Activated CD8-positive, alpha-beta memory T cell treated with anti-CD3 and anti-CD28 coated beads, Interleukin-2, amount 10 ng/mL, durations not matched to agents 7 days and 5 days (primary cell): ENCODE data around the gene ANAPC15. TPM values are rescaled to one million over a fixed set of nuclear protein-coding genes. Genes with fewer than 3 reads are reported as not detected.

Experiments
- ATAC-seq: fragments of 150-1000 bp; cut with Tn5 transposase; one replicate; pipeline ENCODE4 v1.10.0; 2021; ENCODE audit warnings: moderate library complexity
- CTCF ChIA-PET: fragments of 350-600 bp; sonication (Branson Sonifier 250); formaldehyde crosslinking; loops from one replicate; lab custom pipeline; 2021; ENCODE audit warnings: antibody characterized with exemption; lab: Charles Lee
- DNase-seq: peaks from one replicate; pipeline ENCODE4 v3.0.0-alpha.2; 2020
- H3K27ac Mint-ChIP-seq: one replicate; pipeline ENCODE4 v1.8.0; 2021; ENCODE audit warnings: mild to moderate bottlenecking, mixed read lengths
- H3K27me3 Mint-ChIP-seq: one replicate; pipeline ENCODE4 v1.8.0; 2021; ENCODE audit warnings: mixed read lengths
- H3K36me3 Mint-ChIP-seq: one replicate; pipeline ENCODE4 v1.8.0; 2021; ENCODE audit warnings: mild to moderate bottlenecking, mixed read lengths
- H3K4me1 Mint-ChIP-seq: one replicate; pipeline ENCODE4 v1.8.0; 2021; ENCODE audit warnings: mixed read lengths
- H3K4me3 Mint-ChIP-seq: one replicate; pipeline ENCODE4 v1.8.0; 2021; ENCODE audit warnings: mild to moderate bottlenecking, moderate library complexity, mixed read lengths
- H3K9me3 Mint-ChIP-seq: one replicate; pipeline ENCODE4 v1.8.0; 2022; ENCODE audit warnings: low read depth, mixed read lengths
- total RNA-seq, 2 experiments: library from RNA; stranded (reverse); gene quantifications; one replicate each; pipeline ENCODE4 v1.2.3, GENCODE V29; 2021

Gene ANAPC15
- total RNA-seq, 2 experiments from 2014 or later: 53.8 to 63.6 TPM

DNA sequence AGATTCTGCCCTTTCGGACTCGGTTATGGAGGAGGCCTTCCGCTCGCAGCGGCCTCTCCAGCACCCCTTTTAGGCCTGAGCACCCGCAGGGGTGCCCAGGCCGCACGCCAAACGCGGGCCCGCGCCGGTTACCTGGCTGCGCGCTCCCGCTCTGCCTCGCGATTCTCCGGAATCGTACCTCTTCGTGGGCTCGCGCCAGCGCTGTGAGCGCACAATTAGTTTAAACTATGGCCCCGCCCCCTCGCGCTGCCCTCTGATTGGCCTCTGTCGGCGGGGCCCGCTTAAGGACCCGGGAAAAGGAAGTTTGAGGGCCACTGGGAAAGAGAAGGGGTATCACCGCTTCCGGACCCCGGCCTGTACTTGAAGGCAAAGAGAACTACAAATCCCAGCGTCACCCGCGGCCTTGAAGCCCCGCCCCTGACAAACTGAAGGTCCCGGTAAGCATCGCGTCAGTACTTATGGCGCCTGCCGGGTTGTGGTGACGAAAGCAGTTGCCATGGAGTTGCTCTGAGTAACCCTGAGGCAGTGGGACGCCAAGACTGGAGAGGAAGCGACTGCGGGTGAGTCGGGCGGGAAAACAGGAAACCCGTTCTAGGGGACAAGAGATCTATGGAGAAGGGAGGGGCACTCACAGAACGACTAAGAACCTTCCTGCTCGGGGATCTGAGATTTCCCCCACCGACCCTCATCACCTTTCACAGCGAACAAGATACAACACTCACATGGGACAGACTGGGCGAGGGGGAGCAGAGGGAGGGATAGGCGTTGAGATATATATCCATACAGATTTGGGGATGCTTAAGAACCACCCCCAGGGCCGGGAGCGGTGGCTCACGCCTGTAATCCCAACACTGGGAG, 31.9 kb downstream of the ANAPC15 start, which contains the start of the genes LRRC51 and NUMA1:
LRRC51 (plus strand) TSS at position 525 of the 858 bp plus-strand sequence. CDS start 8,234 bp downstream, outside the sequence.
NUMA1 (minus strand) TSS at position 217 of the 858 bp plus-strand sequence. CDS start 44,599 bp downstream, outside the sequence.
- peak within 1 kb of the TSS; percentile 97 for H3K27ac Mint-ChIP-seq
- H3K4me1 Mint-ChIP-seq: peaks cover 44% of the 10 kb centered on the region
- no peaks in the 10 kb centered on the region for H3K27me3 Mint-ChIP-seq
- H3K9me3 Mint-ChIP-seq: no peaks in the 10 kb centered on the region
- ATAC-seq (peak; percentile 94), DNase-seq (peak; percentile 100)
- CTCF ChIA-PET: interaction anchor here (1.0 to 2.2 kb wide), 4 partner anchors 10 to 64 kb away, joined by 3 to 17 read pairs (median 4); no protein-coding TSS in a partner anchor
- H3K36me3 Mint-ChIP-seq: peaks cover 18% of the 10 kb centered on the region
- H3K4me3 Mint-ChIP-seq: peak within 1 kb of the TSS; percentile 84

GRCh38 chr11:72079819-72080325, 32.6 kb downstream of the ANAPC15 start:
- no peak for DNase-seq
- Mint-ChIP-seq H3K36me3 (peaks cover 18% of the 10 kb centered on the region), H3K27me3 (no peaks in the 10 kb centered on the region), H3K9me3 (no peaks in the 10 kb centered on the region), H3K4me3 (peak overlapping the region; percentile 84), H3K27ac (peak overlapping the region; percentile 97), H3K4me1 (peaks cover 45% of the 10 kb centered on the region)
- CTCF ChIA-PET: interaction anchor here (1.0 kb wide), 2 partner anchors 40 to 65 kb away, joined by 3 to 4 read pairs; no protein-coding TSS in a partner anchor
- no peak for ATAC-seq

DNA sequence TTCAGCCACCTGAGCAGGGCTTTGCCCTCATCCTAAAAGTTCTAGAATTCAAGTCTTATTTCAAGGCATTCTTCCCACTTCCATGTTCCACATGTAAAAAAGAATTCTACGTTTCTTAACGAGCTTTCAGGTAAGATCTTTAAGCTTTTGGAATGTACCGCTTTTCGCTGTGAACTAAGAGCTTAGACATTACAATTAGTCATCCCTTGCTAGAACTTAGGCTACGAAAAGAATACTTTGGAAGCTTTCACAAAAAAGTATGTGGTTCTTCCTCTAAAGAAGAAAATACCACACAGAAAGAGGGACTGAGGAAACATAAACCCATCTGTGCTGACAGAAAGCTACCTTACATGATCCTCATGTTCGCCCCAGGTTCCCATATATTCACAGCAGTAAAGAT, 34.0 kb downstream of the ANAPC15 start:
- CTCF ChIA-PET: interaction anchor here (1.0 to 3.2 kb wide), 11 partner anchors 8 to 352 kb away, joined by 3 to 11 read pairs (median 4); partner anchors contain the start of gene ANAPC15
- Mint-ChIP-seq H3K4me1 (peaks cover 49% of the 10 kb centered on the region), H3K27ac (peak overlapping the region; percentile 38), H3K27me3 (no peaks in the 10 kb centered on the region), H3K36me3 (peaks cover 21% of the 10 kb centered on the region), H3K4me3 (peak overlapping the region; percentile 84), H3K9me3 (no peaks in the 10 kb centered on the region)
- DNase-seq (no peak), ATAC-seq (no peak)

GRCh38 chr11:72075756-72076155, 36.7 kb downstream of the ANAPC15 start:
- Mint-ChIP-seq H3K27ac (no peak overlapping the region), H3K36me3 (peaks cover 29% of the 10 kb centered on the region), H3K4me3 (no peak overlapping the region), H3K9me3 (no peaks in the 10 kb centered on the region), H3K4me1 (peaks cover 50% of the 10 kb centered on the region), H3K27me3 (no peaks in the 10 kb centered on the region)
- no peak for ATAC-seq
- CTCF ChIA-PET: interaction anchor here (1.0 to 3.2 kb wide), 4 partner anchors 11 to 50 kb away, joined by 3 to 11 read pairs (median 5); no protein-coding TSS in a partner anchor
- DNase-seq: no peak

- peaks cover 53% of the 10 kb centered on the region for H3K4me1 Mint-ChIP-seq
- H3K27me3 Mint-ChIP-seq: no peaks in the 10 kb centered on the region
- no peak overlapping the region for H3K4me3 Mint-ChIP-seq
- no peak overlapping the region for H3K27ac Mint-ChIP-seq
- peaks cover 32% of the 10 kb centered on the region for H3K36me3 Mint-ChIP-seq
- ATAC-seq (no peak), DNase-seq (no peak)
- H3K9me3 Mint-ChIP-seq: no peaks in the 10 kb centered on the region
- CTCF ChIA-PET: interaction anchor here (0.8 to 3.2 kb wide), 5 partner anchors 12 to 69 kb away, joined by 3 to 11 read pairs (median 4); no protein-coding TSS in a partner anchor
These were observed 37.4 kb downstream of the ANAPC15 start for GRCh38 chr11:72075109-72075508.

DNA sequence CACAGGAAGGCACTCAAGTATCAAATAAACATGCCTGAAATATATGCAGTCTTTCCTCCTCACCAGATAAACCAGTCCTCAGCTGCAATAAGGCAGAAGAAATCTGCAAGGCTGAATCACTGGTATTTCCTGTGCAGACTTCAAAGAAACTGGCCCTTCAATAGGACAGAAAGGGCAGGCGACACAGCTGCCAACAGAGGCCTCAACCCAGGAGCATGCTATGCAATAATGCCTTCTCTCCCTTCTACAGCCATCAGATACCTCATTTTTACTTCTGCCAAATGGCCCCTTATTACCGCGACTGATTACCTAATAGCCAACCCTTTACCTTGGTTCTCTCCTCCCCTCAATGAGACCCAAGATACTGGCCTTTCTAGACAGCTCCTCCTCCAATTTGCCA, 40.1 kb downstream of the ANAPC15 start:
- Mint-ChIP-seq H3K9me3 (no peaks in the 10 kb centered on the region), H3K27ac (no peak overlapping the region), H3K4me1 (peaks cover 53% of the 10 kb centered on the region), H3K36me3 (peaks cover 37% of the 10 kb centered on the region), H3K27me3 (no peaks in the 10 kb centered on the region), H3K4me3 (no peak overlapping the region)
- DNase-seq (no peak), ATAC-seq (peak; percentile 18)
- CTCF ChIA-PET: interaction anchor here (1.4 to 1.5 kb wide), 2 partner anchors 11 to 47 kb away, joined by 4 to 5 read pairs; no protein-coding TSS in a partner anchor

DNA sequence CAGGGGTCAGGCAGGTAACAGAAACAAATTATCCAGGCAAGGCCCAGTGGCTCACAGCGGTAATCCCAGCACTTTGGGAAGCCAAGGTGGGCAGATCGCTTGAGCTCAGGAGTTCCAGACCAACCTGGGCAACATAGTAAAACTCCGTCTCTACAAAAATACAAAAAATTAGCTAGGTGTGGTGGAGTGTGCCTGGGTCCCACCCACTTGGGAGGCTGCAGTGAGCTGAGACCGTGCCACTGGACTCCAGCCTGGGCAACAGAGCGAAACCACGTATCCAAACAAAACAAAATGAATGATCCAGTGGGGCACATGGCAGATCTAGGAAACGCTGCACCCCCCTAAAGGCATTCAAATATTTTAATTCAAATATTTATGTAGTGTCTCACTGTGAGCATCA, 42.0 kb downstream of the ANAPC15 start:
- DNase-seq (no peak), ATAC-seq (no peak)
- Mint-ChIP-seq H3K9me3 (no peaks in the 10 kb centered on the region), H3K27ac (peak overlapping the region; percentile 13), H3K36me3 (peaks cover 35% of the 10 kb centered on the region), H3K4me3 (no peak overlapping the region), H3K27me3 (no peaks in the 10 kb centered on the region), H3K4me1 (peaks cover 52% of the 10 kb centered on the region)
- CTCF ChIA-PET: interaction anchor here (1.5 to 2.0 kb wide), 2 partner anchors 8 to 18 kb away, joined by 5 read pairs; no protein-coding TSS in a partner anchor

DNA sequence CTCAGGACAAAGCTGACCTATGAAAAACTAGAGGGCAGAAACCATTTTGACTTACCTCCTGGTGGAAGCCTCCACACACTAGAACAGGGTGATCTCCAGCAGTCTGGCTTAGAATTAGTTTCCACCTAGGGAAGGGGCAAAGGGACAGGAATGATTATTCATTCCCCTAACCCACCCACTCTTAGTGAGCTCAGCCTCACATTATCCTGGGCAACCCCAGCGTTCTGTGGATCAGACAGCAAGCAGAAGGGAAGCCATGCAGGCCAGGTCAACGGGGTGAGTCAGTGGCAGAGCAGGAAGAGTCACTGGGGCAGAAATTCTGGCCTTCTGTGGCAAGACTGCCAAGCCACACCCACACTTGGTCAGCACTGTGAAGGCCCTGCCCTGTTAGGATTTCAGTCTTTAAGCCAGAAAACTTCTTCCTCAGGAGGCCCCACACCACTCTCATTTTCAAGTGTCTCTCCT, 42.7 kb downstream of the ANAPC15 start:
- Mint-ChIP-seq H3K9me3 (no peaks in the 10 kb centered on the region), H3K4me3 (no peak overlapping the region), H3K27ac (peak overlapping the region; percentile 52), H3K36me3 (peaks cover 36% of the 10 kb centered on the region), H3K27me3 (no peaks in the 10 kb centered on the region), H3K4me1 (peaks cover 53% of the 10 kb centered on the region)
- CTCF ChIA-PET: interaction anchor here (1.5 to 2.0 kb wide), 2 partner anchors 9 to 18 kb away, joined by 5 read pairs; no protein-coding TSS in a partner anchor
- DNase-seq (no peak), ATAC-seq (no peak)

GRCh38 chr11:72069200-72069599, 43.3 kb downstream of the ANAPC15 start:
- Mint-ChIP-seq H3K27ac (peak overlapping the region; percentile 52), H3K4me3 (no peak overlapping the region)
- DNase-seq: no peak

DNA sequence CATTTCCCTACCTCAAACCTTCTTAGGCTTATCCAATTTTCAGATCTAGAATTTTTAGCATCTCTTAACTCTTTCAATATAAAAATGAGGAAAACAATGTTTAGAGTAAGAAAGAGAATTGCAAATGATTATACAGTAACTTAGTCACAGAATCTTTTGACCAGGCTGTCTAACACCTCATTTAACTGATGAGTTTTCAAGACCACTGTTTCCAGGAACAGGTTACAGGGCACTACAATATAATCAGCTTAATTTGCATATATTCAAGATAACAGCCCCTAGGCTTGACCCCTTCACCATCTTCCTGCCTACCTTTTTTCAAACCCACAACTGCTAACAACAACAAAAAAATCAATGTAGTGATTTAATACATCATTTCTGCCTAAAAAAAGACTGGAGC, 44.8 kb downstream of the ANAPC15 start:
- no peak overlapping the region for H3K4me3 Mint-ChIP-seq
- no peaks in the 10 kb centered on the region for H3K27me3 Mint-ChIP-seq
- H3K4me1 Mint-ChIP-seq: peaks cover 46% of the 10 kb centered on the region
- H3K36me3 Mint-ChIP-seq: peaks cover 30% of the 10 kb centered on the region
- no peak for DNase-seq
- no peaks in the 10 kb centered on the region for H3K9me3 Mint-ChIP-seq
- no peak for ATAC-seq
- no peak overlapping the region for H3K27ac Mint-ChIP-seq
- CTCF ChIA-PET: interaction anchor here (0.9 to 1.8 kb wide), 4 partner anchors 11 to 77 kb away, joined by 3 to 6 read pairs (median 4); no protein-coding TSS in a partner anchor

More at GRCh38 chr11:72069200-72069599, 43.3 kb downstream of the ANAPC15 start:
- Mint-ChIP-seq H3K27me3 (no peaks in the 10 kb centered on the region), H3K9me3 (no peaks in the 10 kb centered on the region), H3K4me1 (peaks cover 53% of the 10 kb centered on the region), H3K36me3 (peaks cover 36% of the 10 kb centered on the region)
- no peak for ATAC-seq
- CTCF ChIA-PET: interaction anchor here (1.5 to 2.0 kb wide), 2 partner anchors 9 to 17 kb away, joined by 5 read pairs; no protein-coding TSS in a partner anchor

GRCh38 chr11:72067266-72067665, 45.2 kb downstream of the ANAPC15 start:
- H3K36me3 Mint-ChIP-seq: peaks cover 26% of the 10 kb centered on the region
- no peaks in the 10 kb centered on the region for H3K9me3 Mint-ChIP-seq
- H3K4me3 Mint-ChIP-seq: no peak overlapping the region
- H3K4me1 Mint-ChIP-seq: peaks cover 42% of the 10 kb centered on the region
- H3K27me3 Mint-ChIP-seq: no peaks in the 10 kb centered on the region
- DNase-seq (no peak), ATAC-seq (no peak)
- H3K27ac Mint-ChIP-seq: no peak overlapping the region
- CTCF ChIA-PET: interaction anchor here (0.9 to 1.8 kb wide), 6 partner anchors 10 to 380 kb away, joined by 3 to 6 read pairs (median 3); no protein-coding TSS in a partner anchor

- DNase-seq (no peak), ATAC-seq (no peak)
- CTCF ChIA-PET: interaction anchor here (0.9 to 1.8 kb wide), 7 partner anchors 10 to 381 kb away, joined by 3 to 6 read pairs (median 3); no protein-coding TSS in a partner anchor
- Mint-ChIP-seq H3K27ac (no peak overlapping the region), H3K4me3 (no peak overlapping the region), H3K9me3 (no peaks in the 10 kb centered on the region), H3K36me3 (peaks cover 28% of the 10 kb centered on the region), H3K27me3 (no peaks in the 10 kb centered on the region), H3K4me1 (peaks cover 38% of the 10 kb centered on the region)
These were observed 45.6 kb downstream of the ANAPC15 start for GRCh38 chr11:72066855-72067254.
